Measurements from ENCODE around the gene EXOC7. TPM values are rescaled to one million over a fixed set of nuclear protein-coding genes. Genes with fewer than 3 reads are reported as not detected.

Gene EXOC7, protein sequence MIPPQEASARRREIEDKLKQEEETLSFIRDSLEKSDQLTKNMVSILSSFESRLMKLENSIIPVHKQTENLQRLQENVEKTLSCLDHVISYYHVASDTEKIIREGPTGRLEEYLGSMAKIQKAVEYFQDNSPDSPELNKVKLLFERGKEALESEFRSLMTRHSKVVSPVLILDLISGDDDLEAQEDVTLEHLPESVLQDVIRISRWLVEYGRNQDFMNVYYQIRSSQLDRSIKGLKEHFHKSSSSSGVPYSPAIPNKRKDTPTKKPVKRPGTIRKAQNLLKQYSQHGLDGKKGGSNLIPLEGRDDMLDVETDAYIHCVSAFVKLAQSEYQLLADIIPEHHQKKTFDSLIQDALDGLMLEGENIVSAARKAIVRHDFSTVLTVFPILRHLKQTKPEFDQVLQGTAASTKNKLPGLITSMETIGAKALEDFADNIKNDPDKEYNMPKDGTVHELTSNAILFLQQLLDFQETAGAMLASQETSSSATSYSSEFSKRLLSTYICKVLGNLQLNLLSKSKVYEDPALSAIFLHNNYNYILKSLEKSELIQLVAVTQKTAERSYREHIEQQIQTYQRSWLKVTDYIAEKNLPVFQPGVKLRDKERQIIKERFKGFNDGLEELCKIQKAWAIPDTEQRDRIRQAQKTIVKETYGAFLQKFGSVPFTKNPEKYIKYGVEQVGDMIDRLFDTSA
- 10 to 100 TPM; 37.2 to 78.9 (median 56.9) TPM for polyA plus RNA-seq

DNA sequence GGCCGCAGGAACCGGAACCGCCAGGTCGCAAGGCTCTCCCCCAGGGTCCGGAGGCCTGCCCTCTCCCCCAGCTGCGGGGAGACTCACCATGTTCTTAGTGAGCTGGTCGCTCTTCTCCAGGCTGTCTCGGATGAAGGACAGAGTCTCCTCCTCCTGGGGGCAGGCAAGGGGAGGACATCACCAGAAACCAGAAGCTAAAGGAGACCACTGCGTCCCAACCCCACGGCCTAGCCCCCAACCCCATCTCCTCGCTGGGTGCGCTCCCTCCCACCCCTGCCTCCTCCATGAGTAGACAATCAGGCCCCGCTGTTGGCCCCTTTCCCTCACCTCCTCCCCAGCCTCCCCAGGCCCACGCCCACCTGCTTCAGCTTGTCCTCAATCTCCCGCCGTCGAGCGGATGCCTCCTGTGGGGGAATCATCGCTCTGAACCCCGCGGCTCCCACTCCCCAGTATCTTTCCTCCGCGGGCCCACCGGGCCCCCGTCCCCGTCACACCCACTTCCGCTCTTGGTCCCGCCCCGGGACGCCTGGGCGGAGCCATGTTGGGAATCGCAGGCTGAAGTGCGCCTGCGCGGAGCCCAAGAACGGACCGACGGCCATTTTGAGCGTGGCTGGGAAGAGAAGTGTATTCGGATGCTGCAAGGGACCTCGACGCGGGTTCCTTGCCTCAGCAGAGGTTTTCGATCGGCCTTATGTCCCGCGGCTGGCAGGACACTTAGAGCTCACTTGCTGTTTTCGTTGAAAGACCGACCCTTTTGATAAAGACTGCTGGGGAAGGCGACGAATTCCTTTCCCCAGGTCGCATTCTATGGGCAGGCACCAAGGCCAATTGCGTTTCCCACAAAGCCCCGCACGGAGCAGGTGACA is at the start of gene EXOC7:
TSS of gene EXOC7 (minus strand) at position 514 of the 866 bp plus-strand sequence. CDS start at position 419, 95 bp downstream.
- peaks cover 8 to 12% (median 8%) of the 10 kb centered on the region in 3 donors for H3K36me3 Mint-ChIP-seq
- no peaks in the 10 kb centered on the region for H3K9me3 Mint-ChIP-seq
- peak within 1 kb of the TSS; percentile 84 to 98 (median 96) for H3K27ac Mint-ChIP-seq
- H3K4me1 Mint-ChIP-seq, result peaks cover 19 to 24% of the 10 kb centered on the region in 2 donors
- peak within 1 kb of the TSS; percentile 89 to 97 (median 93) for H3K4me3 Mint-ChIP-seq
- peaks cover 3 to 5% (median 4%) of the 10 kb centered on the region in 3 donors for H3K27me3 Mint-ChIP-seq (ENCODE audit: low read depth in 3 of 3)
- peak; percentile 89 to 92 (median 92) for DNase-seq

DNA sequence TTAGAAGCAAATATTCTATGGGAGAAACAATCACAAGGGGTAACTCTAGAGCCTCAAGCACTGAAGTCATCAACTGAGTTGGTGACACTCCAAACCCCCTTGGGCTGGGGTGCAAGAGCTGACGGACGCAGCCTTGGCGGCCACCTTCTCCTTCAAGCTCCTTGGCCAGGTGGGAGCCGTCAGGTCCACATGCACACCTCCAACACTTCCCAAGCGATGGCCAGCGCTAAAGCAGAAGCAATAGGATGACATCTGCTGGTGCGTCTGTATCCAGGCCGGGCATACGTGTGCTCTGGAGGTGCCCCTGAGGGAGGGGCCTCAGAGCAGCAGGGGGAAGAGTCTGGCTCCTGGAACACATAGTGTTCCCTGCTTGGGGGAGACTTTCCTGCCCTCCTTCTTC is 49.6 kb upstream of the EXOC7 start:
- no peaks in the 10 kb centered on the region for H3K27me3 Mint-ChIP-seq (ENCODE audit: low read depth in 3 of 3)
- H3K36me3 Mint-ChIP-seq, result peaks cover 8 to 18% (median 10%) of the 10 kb centered on the region in 3 donors
- no peak for DNase-seq
- H3K4me1 Mint-ChIP-seq, result peaks cover 0 to 4% of the 10 kb centered on the region in 2 donors
- H3K27ac Mint-ChIP-seq, result no peak overlapping the region
- no peak overlapping the region for H3K4me3 Mint-ChIP-seq
- no peaks in the 10 kb centered on the region for H3K9me3 Mint-ChIP-seq

DNA sequence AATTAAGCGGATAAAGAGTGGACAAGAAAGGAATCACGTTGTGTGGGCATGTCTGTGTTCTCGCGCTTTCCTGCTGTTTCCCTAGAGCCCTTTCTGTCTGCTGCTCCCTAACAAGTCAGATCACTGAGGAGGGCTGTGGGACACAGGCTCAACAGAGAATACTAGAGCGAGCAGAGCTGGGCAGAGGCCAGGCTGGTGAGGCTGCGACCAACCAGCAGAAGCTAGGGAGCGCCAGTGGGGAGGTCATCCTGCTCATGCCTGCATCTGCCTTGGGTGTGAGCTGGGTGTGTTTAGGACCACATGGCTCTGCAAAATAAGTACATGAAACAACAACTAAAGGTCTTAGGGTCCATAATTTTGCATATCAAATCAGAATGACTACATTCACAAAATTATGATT is 49.0 kb upstream of the EXOC7 start:
- H3K4me1 Mint-ChIP-seq, result peaks cover 2 to 7% of the 10 kb centered on the region in 2 donors
- peaks cover 4 to 13% (median 10%) of the 10 kb centered on the region in 3 donors for H3K36me3 Mint-ChIP-seq
- no peak for DNase-seq
- no peaks in the 10 kb centered on the region for H3K9me3 Mint-ChIP-seq
- no peak overlapping the region for H3K4me3 Mint-ChIP-seq
- H3K27me3 Mint-ChIP-seq (ENCODE audit: low read depth in 3 of 3), result no peaks in the 10 kb centered on the region
- no peak overlapping the region for H3K27ac Mint-ChIP-seq

DNA sequence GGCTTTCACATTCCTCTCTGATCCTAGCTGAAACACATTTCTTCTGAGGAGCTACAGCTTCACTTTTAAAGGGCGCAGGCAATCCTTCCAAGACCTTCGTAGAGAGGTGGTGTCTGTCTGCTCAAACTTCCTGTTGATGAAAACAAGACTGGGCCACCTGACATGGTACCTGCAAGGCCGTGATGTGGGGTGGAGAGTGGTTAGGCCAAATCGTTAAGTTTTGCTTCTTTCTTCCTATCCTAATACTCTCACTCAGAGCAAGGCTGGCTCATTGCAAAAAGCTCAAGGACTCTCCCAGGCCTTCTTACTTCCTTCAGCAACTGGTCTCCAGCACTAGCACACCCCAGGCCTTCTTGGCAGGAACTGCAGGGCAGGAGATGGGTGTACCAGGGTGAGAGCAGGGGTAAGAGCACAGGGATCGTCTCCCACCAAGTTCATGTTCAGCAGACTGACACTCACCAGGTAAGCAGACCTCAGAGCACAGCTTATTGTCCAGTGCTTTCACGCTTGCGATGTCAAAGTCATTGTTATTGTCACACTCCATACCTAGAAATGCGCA is 48.4 kb upstream of the EXOC7 start:
- Mint-ChIP-seq H3K9me3 (no peaks in the 10 kb centered on the region), H3K36me3 (peaks cover 0 to 8% (median 5%) of the 10 kb centered on the region in 3 donors), H3K4me1 (peaks cover 8 to 13% of the 10 kb centered on the region in 2 donors), H3K27ac (no peak overlapping the region), H3K27me3 (ENCODE audit: low read depth in 3 of 3) (no peaks in the 10 kb centered on the region), H3K4me3 (no peak overlapping the region)
- DNase-seq, result no peak

DNA sequence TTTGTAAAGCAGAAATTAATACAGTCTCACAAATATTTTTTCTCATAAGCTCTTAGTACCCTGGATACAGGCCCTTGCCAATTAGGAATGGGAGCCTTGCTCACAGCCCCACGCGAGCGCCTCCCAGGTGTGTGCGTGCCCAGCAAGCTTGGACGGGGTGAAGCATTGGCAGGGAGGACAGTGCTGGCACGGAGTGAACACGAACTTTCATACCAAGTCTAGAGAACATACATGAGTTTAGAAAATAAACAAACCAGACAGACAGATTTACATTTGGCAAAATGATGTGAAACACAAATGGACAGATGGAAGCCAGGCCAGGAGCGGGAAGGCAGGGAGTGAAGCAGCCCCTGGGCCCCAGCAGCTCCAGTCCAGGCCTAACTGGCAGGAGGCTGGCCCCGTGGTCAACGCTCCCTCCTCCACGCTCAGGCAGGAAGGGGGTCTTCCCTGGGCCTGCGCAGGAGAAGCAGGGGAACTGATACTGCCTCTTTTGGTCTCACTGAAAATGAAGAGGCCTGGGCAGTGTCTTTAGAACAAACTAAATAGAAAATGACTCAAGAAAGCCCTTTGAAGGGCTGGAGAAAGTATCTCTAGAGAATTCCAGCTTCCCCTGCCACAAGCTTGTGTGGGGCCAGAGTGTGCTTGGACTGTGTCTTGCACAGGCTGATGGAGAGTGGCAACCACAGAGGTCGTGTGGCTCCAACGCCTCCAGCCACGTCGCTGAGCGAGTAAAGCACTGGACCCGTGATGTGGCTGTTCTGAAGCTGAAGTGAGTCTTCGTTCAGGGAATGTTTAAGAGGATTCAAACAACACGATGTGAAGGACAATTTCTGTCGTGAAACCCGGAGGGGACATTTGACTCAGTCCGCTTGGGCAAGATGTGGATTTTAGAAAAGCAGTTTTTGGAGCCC is 47.4 kb upstream of the EXOC7 start:
- H3K4me3 Mint-ChIP-seq, result no peak overlapping the region
- peaks cover 0 to 1% (median 0%) of the 10 kb centered on the region in 3 donors for H3K27me3 Mint-ChIP-seq (ENCODE audit: low read depth in 3 of 3)
- no peak for DNase-seq
- no peaks in the 10 kb centered on the region for H3K9me3 Mint-ChIP-seq
- peak overlapping the region in 2 of 6 donors; percentile 34 to 86 for H3K27ac Mint-ChIP-seq
- peaks cover 0 to 8% (median 5%) of the 10 kb centered on the region in 3 donors for H3K36me3 Mint-ChIP-seq
- peaks cover 18 to 23% of the 10 kb centered on the region in 2 donors for H3K4me1 Mint-ChIP-seq

DNA sequence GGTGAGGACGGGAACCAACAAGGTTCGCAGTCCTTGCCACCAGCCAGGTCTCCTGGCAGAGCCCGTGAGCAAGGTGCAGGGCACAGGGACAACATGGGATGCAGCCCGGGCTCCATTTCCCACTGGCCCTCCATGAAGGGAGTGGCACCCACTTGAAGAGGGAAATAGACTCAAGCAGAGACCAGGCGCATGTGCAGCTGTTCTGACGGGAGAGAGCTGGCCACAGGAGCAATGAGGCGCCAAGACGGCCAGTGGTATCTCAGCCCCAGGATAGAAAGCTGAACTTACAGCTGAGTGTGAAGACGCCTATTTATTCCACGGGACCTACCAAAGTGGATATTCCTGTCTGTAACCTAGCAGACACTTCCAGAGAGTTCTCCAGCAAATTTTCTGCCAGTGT is 45.6 kb upstream of the EXOC7 start:
- Mint-ChIP-seq H3K27me3 (ENCODE audit: low read depth in 3 of 3) (peaks cover 0 to 3% (median 0%) of the 10 kb centered on the region in 3 donors), H3K4me1 (peaks cover 34 to 41% of the 10 kb centered on the region in 2 donors), H3K4me3 (no peak overlapping the region), H3K9me3 (no peaks in the 10 kb centered on the region), H3K27ac (peak overlapping the region in 3 of 6 donors; percentile 41 to 90 (median 87)), H3K36me3 (peaks cover 0 to 8% (median 0%) of the 10 kb centered on the region in 3 donors)
- DNase-seq, result no peak

DNA sequence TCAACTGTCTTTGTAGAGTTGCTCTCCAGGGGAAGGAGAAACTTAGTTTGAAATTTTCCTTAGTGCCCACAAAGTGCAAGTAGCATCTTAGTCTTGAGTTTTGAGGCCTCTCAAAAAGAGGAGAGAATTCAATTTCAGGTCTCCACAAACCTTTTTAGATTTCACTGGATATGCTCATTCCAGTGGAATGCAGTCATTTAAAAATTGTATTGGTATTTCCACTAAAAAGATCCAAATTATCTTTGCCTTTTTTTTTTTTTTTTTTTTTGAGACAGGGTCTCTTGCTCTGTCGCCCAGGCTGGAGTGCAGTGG is 44.4 kb upstream of the EXOC7 start:
- Mint-ChIP-seq H3K27ac (no peak overlapping the region), H3K27me3 (ENCODE audit: low read depth in 3 of 3) (peaks cover 0 to 3% (median 0%) of the 10 kb centered on the region in 3 donors), H3K4me1 (peaks cover 46 to 52% of the 10 kb centered on the region in 2 donors), H3K9me3 (no peaks in the 10 kb centered on the region), H3K4me3 (no peak overlapping the region), H3K36me3 (peaks cover 0 to 8% (median 0%) of the 10 kb centered on the region in 3 donors)
- DNase-seq, result no peak

DNA sequence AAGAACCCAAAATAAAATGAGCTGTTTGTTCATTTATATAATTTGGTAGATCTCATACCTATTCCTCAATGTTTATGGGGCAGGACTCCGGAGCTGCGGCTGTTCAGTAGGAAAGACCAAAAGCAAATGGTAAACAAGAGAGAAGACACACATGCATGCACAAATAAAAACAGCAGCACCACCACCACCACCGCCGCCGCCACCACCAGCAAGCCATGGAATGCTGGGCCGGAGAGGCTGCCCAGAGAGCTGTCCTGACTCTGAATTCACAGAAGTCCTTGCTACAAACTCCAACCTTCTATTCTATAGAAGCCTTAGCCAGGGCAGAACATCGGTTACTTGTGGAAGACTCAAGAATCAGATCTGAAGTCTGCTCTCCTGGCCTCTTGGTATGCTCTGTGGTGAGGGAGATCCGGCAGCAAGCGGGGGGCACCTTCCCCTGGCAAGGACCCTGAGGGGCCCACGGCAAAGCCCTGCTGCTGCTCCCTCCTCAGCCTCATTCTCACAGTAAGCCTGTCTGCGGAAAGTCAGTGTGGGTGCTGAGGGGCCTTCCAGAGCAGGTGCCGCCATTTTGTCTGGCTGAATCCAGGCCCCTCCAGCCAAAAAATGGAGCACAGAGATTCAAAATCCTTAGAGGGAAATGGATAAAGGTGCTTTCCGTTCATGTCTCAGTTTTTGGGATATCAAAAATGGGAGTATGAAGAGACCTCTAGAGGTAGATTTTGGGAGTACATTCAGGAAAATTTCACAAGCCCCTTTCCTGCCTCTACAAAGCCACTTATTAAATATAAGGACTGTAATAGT is 43.8 kb upstream of the EXOC7 start:
- peaks cover 51 to 58% of the 10 kb centered on the region in 2 donors for H3K4me1 Mint-ChIP-seq
- no peaks in the 10 kb centered on the region for H3K9me3 Mint-ChIP-seq
- H3K27ac Mint-ChIP-seq, result peak overlapping the region; percentile 55 to 99 (median 95)
- peaks cover 0 to 8% (median 0%) of the 10 kb centered on the region in 3 donors for H3K36me3 Mint-ChIP-seq
- peaks cover 0 to 3% (median 0%) of the 10 kb centered on the region in 3 donors for H3K27me3 Mint-ChIP-seq (ENCODE audit: low read depth in 3 of 3)
- no peak overlapping the region for H3K4me3 Mint-ChIP-seq
- no peak for DNase-seq

DNA sequence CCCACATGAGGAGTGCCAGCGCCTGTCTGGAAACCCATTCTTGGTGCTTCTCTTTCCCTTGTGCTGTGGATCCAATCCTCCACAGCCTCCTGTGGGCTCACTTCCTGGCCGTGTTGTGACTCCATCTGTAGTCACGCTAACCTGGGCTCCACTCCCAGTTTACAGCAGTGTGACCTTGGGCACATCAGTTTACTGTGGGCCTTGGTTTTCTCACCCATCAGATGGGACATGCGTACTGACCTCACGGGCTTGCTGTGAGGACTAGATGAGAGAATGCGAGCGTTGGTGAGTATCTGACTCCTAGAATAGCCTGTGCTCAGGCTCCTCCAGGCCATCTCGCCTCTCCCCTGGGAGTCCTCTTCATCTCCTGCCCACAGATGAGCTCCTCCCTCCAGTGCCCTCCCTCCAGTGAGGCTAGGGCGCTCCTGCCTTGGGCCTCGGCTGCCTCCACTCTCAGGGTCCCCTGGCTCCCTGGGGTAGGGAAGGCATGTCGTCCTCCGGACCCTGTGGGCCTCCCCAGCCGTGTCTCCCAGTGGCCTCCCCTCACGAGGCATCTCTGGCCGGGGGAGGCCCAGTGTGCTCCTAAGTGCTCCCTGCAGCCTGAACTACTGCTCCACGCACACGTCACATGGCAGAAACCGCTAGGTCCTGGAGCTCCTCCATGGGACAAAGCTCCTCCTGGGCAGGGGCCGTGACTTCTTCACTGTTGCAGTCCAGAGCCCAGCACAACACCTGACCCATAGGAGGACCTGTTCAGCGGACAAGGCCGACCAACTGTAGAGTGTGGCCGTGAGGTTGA is 42.7 kb upstream of the EXOC7 start:
- DNase-seq, result peak; percentile 31 to 47 (median 35)
- Mint-ChIP-seq H3K27ac (peak overlapping the region; percentile 89 to 99 (median 97)), H3K4me3 (peak overlapping the region; percentile 76 to 89 (median 81)), H3K9me3 (no peaks in the 10 kb centered on the region), H3K4me1 (peaks cover 63 to 69% of the 10 kb centered on the region in 2 donors), H3K36me3 (peaks cover 0 to 3% (median 0%) of the 10 kb centered on the region in 3 donors), H3K27me3 (ENCODE audit: low read depth in 3 of 3) (peaks cover 3 to 4% (median 3%) of the 10 kb centered on the region in 3 donors)

DNA sequence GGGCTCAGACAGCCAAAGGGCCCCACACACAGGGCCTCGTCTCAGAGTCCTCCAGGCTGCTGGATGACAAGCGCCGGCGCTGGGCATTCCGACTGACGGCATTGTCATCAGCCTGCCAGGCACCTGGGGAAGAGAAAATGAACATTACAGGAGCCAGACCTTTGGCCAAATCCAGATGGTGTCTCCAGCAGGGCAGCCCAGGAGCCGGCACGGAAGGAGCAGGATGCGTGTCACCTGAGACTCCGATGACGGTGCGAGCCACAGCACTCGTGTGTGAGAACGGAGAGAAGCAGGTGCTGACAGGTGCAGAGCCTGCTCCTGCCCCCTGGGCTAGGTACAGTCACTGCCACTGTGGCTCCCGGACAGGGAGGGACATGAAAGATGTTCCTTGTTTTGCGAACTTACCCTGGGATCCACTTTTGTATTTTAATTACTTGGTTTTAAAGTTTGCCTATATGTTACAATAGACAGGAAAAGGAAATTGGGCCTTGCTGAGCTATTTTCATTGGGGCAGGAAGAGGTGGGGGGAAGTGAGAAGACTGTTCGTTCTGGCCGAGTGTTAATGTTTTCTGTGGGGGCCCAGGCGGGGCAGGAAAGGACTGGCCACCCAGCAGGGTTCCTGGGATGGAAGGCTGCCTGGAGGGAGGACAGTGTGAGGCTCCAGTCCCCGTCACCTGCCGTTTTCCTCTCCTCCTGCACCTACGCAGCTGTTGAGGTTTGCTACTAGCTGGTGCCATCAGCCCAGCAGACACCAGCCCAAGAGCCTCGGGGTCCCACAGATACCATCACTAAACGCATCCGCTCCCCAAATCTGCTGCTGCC is 41.9 kb upstream of the EXOC7 start:
- H3K27ac Mint-ChIP-seq, result peak overlapping the region; percentile 89 to 99 (median 97)

More for the DNA sequence above, 41.9 kb upstream of the EXOC7 start:
- peak; percentile 51 to 61 (median 60) for DNase-seq
- H3K4me3 Mint-ChIP-seq, result peak overlapping the region; percentile 76 to 89 (median 81)
- H3K4me1 Mint-ChIP-seq, result peaks cover 67 to 73% of the 10 kb centered on the region in 2 donors
- no peaks in the 10 kb centered on the region for H3K36me3 Mint-ChIP-seq
- H3K9me3 Mint-ChIP-seq, result no peaks in the 10 kb centered on the region
- peaks cover 5 to 8% (median 8%) of the 10 kb centered on the region in 3 donors for H3K27me3 Mint-ChIP-seq (ENCODE audit: low read depth in 3 of 3)

Measured in immature natural killer cell (primary cell).